A673 (cell line): Measurements from ENCODE around the gene GATAD2B. TPM values are rescaled to one million over a fixed set of nuclear protein-coding genes. Genes with fewer than 3 reads are reported as not detected.

Source experiments
- BruUV-seq: library from RNA; stranded (reverse); fragments of 400-500 nt; replicated peaks from 2 replicates; lab custom pipeline; 2021; lab: Mats Ljungman, UMichigan
- CTCF ChIA-PET: fragments of 300-600 bp; sonication (Branson Sonifier 250); formaldehyde crosslinking; loops from one replicate; lab custom pipeline; 2022; ENCODE audit warnings: antibody characterized with exemption; lab: Charles Lee
- POLR2A ChIA-PET: fragments of 300-600 bp; sonication (Branson Sonifier 250); formaldehyde crosslinking; loops from one replicate; lab custom pipeline; 2022; ENCODE audit warnings: antibody characterized with exemption; ENCODE audit not compliant: low non-redundant PET; lab: Charles Lee
- DNase-seq: peaks from one replicate; pipeline ENCODE4 v3.0.0-alpha.2; 2015; ENCODE audit warnings: low spot score
- H3K27ac ChIP-seq: fragments of 200-600 bp; sonication (generic); 2 replicates; pipeline ENCODE4 v1.5.1; 2016; ENCODE audit warnings: mixed run types, low read depth, mild to moderate bottlenecking, mixed read lengths, antibody characterized with exemption, low read length; ENCODE audit not compliant: poor library complexity, severe bottlenecking
- H3K27me3 ChIP-seq: fragments of 200-600 bp; sonication (generic); replicated peaks from 2 replicates; pipeline ENCODE4 v1.6.1; 2017; ENCODE audit warnings: mixed run types, low read depth, mild to moderate bottlenecking, mixed read lengths, antibody characterized with exemption, low read length; ENCODE audit not compliant: insufficient read depth, poor library complexity
- H3K36me3 ChIP-seq: fragments of 200-600 bp; sonication (generic); 2 replicates; pipeline ENCODE4 v1.6.1; 2016; ENCODE audit warnings: mixed run types, mild to moderate bottlenecking, mixed read lengths, antibody characterized with exemption, low read length; ENCODE audit not compliant: insufficient read depth, poor library complexity, severe bottlenecking
- H3K4me1 ChIP-seq: fragments of 200-600 bp; sonication (generic); 2 replicates; pipeline ENCODE4 v1.6.1; 2017; ENCODE audit warnings: mixed run types, mild to moderate bottlenecking, mixed read lengths, antibody characterized with exemption, low read length; ENCODE audit not compliant: insufficient read depth, poor library complexity, severe bottlenecking
- H3K4me3 ChIP-seq: fragments of 200-600 bp; sonication (generic); 2 replicates; pipeline ENCODE4 v1.5.1; 2016; ENCODE audit warnings: low read depth, mixed run types, mild to moderate bottlenecking, mixed read lengths, low read length; ENCODE audit not compliant: poor library complexity, severe bottlenecking
- H3K9me3 ChIP-seq: fragments of 200-600 bp; sonication (generic); 2 replicates; pipeline ENCODE4 v1.6.1; 2016; ENCODE audit warnings: mixed run types, low read depth, mild to moderate bottlenecking, mixed read lengths, antibody characterized with exemption, low read length; ENCODE audit not compliant: poor library complexity, severe bottlenecking
- CTCF ChIP-seq: fragments of 300-800, 200-600 bp; sonication (generic); conservative IDR thresholded peaks from 2 replicates; pipeline ENCODE4 v1.5.1; 2017; ENCODE audit warnings: low read depth, mild to moderate bottlenecking, antibody characterized with exemption, low read length, moderate library complexity, mixed read lengths
- EZH2 ChIP-seq: fragments of 200-600 bp; sonication (generic); IDR thresholded peaks from 2 replicates; pipeline ENCODE4 v1.6.1; 2017; ENCODE audit warnings: borderline replicate concordance, low read depth, mild to moderate bottlenecking, mixed read lengths, antibody characterized with exemption, low read length; ENCODE audit not compliant: poor library complexity, severe bottlenecking
- intact Hi-C: fragments of 100-400 bp; cut with micrococcal nuclease; formaldehyde crosslinking; loops from one replicate; pipeline ENCODE4 v1.10.0; 2022; ENCODE audit not compliant: unreplicated experiment
- microRNA-seq: library from miRNA; unstranded; fragments of <30 nt; microRNA quantifications from one replicate; pipeline ENCODE4 v1.2.0, GENCODE V29; 2021
- total RNA-seq: library from RNA; stranded (reverse); gene quantifications from 2 replicates; pipeline ENCODE4 v1.2.3, GENCODE V29; 2021

The GATAD2B gene
- total RNA-seq, 1 experiment from 2014 or later: 58.8 TPM

DNA sequence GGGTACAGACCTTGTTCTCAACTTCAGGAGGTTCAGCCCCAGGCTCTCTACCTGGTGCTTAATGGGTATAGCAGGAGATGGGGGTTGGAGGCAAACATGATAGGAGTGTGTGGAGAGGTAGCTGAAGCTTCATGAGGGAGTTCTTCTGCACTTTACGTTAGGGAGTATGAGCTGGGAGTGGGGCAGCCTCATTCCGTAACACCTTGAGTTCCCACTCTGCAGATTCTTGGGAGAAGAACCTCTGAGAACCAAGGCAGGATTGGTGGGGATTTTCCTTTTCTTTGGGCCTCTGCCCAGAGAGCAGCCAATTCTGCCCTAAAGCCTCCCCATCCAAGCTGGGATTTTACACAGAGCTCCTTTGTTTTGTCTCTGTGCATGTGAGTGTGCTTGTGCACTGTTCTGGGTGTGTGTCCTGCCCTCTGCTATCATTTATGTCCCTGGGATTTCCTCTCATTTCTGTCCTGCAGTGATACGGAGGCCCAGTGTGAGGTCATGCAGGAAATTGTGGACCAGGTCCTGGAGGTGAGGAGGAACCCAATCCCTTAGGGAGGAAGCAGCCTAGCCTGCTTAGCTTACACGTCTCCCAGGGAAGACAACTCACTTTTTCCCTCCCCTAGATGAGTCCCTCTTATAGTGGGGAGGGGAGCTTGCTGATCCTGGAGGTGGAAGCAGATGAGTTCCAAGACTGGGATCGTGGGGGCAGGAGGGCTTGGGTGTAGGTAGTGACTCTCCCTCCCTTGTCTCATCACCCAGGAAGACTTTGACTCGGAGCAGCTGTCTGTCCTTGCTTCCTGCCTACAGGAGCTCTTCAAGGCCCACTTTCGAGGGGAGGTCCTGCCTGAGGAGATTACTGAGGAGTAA is 159.2 kb downstream of the GATAD2B start:
- POLR2A ChIA-PET: no interaction called here
- Histone ChIP-seq H3K27me3 (no peaks in the 10 kb centered on the region), H3K27ac (no peak overlapping the region), H3K4me3 (no peak overlapping the region), H3K36me3 (peaks cover 69% of the 10 kb centered on the region), H3K4me1 (no peaks in the 10 kb centered on the region), H3K9me3 (no peaks in the 10 kb centered on the region)
- intact Hi-C loops: no loop called here
- no TSS peak for BruUV-seq
- no peak for DNase-seq
- CTCF ChIA-PET: no interaction called here
- TF ChIP-seq EZH2 (no peak), CTCF (no peak)

GRCh38 chr1:153760440-153760839 is 162.3 kb downstream of the GATAD2B start:
- peaks cover 64% of the 10 kb centered on the region for H3K36me3 ChIP-seq
- POLR2A ChIA-PET: no interaction called here

More at GRCh38 chr1:153760440-153760839, 162.3 kb downstream of the GATAD2B start:
- H3K4me3 ChIP-seq: no peak overlapping the region
- H3K27me3 ChIP-seq: no peaks in the 10 kb centered on the region
- BruUV-seq: no TSS peak
- TF ChIP-seq EZH2 (no peak), CTCF (no peak)
- H3K9me3 ChIP-seq: no peaks in the 10 kb centered on the region
- CTCF ChIA-PET: no interaction called here
- H3K27ac ChIP-seq: no peak overlapping the region
- DNase-seq: no peak
- H3K4me1 ChIP-seq: no peaks in the 10 kb centered on the region
- intact Hi-C loops: no loop called here

Small RNA genes within 50 kb of the gene (microRNA-seq; reads per million reads assigned to microRNA genes)
- not detected for gene MIR6737

Other genes starting within 250 kb of the GATAD2B start
- 0.87 and 1.1 TPM in 2 replicates for gene NPR1, start 244.3 kb downstream of the GATAD2B start, total RNA-seq
- 56.7 and 58.0 TPM in 2 replicates for gene INTS3, start 194.9 kb downstream of the GATAD2B start, total RNA-seq
- gene SLC27A3, start 147.6 kb downstream of the GATAD2B start, total RNA-seq: 5.0 and 5.7 TPM in 2 replicates
- 61.5 and 66.6 TPM in 2 replicates for gene DENND4B, start 23.7 kb upstream of the GATAD2B start, total RNA-seq
- 37.8 and 40.8 TPM in 2 replicates for gene CRTC2, start 35.6 kb upstream of the GATAD2B start, total RNA-seq
- 90.7 and 97.3 TPM in 2 replicates for gene SLC39A1, start 40.6 kb upstream of the GATAD2B start, total RNA-seq
- gene CREB3L4, start 44.9 kb upstream of the GATAD2B start, total RNA-seq: 8.7 and 14.4 TPM in 2 replicates
- gene JTB, start 54.7 kb upstream of the GATAD2B start, total RNA-seq: 126 and 142 TPM in 2 replicates
- 169 and 206 TPM in 2 replicates for gene RAB13, start 63.4 kb upstream of the GATAD2B start, total RNA-seq
- gene RPS27, start 67.8 kb upstream of the GATAD2B start, total RNA-seq: 1,464 and 1,548 TPM in 2 replicates
- 0.04 and 0.09 TPM in 2 replicates for gene NUP210L, start 232.1 kb upstream of the GATAD2B start, total RNA-seq